ENCODE results near the gene ZBED3. TPM values are rescaled to one million over a fixed set of nuclear protein-coding genes. Genes with fewer than 3 reads are reported as not detected.

Gene ZBED3
- total RNA-seq, 2 experiments from 2014 or later: 3.6 to 13.2 TPM

DNA sequence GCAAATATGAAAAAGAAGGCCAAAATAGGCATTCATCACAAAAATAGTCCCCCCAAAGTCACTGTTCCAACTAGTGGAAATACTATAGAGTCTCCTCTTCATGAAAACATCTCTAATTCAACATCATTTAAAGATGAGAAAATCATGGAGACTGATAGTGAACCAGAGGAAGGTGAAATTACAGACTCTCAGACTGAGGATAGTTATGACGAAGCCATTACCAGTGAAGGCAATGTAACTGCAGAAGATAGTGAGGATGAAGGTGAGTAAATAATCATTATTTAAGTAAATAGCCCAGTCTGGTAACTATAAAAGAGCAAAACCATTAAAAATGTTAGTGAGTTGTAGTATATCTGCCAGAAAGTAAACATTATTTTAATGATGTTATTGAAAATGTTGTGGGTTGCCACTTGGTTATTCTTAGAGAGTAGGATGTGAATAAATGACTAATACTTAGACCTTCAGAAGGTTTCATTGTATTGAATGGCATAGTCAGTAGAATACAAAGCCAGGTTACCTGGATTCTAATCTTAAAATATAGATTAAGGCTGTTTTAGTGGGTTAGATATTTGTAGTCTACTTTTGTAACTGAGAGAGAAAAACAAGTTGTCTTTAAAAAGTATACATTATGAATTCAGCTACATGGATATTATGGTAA, 40.5 kb downstream of the ZBED3 start:
- intact Hi-C loops (cut with micrococcal nuclease; ENCODE audit: unreplicated experiment): no loop called here
- H2AFZ ChIP-seq (ENCODE audit: low read length): no peak overlapping the region
- CTCF ChIA-PET (ENCODE audit: unreplicated experiment): no interaction called here
- no peaks in the 10 kb centered on the region for H4K20me1 ChIP-seq (ENCODE audit: insufficient read depth, low read length)
- no peak for DNase-seq (ENCODE audit: low spot score)
- BruUV-seq (replicated peaks): no TSS peak
- TF ChIP-seq CTCF (conservative IDR thresholded peaks at IDR 0.05; ENCODE audit: low read length) (no peak), EZH2phosphoT487 (IDR thresholded peaks at IDR 0.05; ENCODE audit: borderline replicate concordance, low read depth, low read length) (no peak)
- no peaks in the 10 kb centered on the region for H3K4me1 ChIP-seq (ENCODE audit: insufficient read depth, low read length, poor library complexity, severe bottlenecking)
- no peak overlapping the region for H3K4me2 ChIP-seq (ENCODE audit: low read length)
- H3K27ac ChIP-seq (ENCODE audit: low read depth, low read length, poor library complexity, severe bottlenecking): no peak overlapping the region
- no peaks in the 10 kb centered on the region for H3K79me2 ChIP-seq (ENCODE audit: insufficient read depth, low read depth, low read length)
- peaks cover 70% of the 10 kb centered on the region for H3K36me3 ChIP-seq (ENCODE audit: insufficient read depth, low read length)
- no peak overlapping the region for H3K4me3 ChIP-seq (ENCODE audit: low read depth, low read length, poor library complexity, severe bottlenecking)
- H3K9me2 ChIP-seq (ENCODE audit: insufficient read depth, low read length): no peaks in the 10 kb centered on the region
- no peaks in the 10 kb centered on the region for H3K9me3 ChIP-seq (ENCODE audit: low read length)
- POLR2A ChIA-PET: interaction anchor here (0.6 kb wide), 2 partner anchors 680 to 1661 kb away, joined by 3 to 4 read pairs; no protein-coding TSS in a partner anchor

DNA sequence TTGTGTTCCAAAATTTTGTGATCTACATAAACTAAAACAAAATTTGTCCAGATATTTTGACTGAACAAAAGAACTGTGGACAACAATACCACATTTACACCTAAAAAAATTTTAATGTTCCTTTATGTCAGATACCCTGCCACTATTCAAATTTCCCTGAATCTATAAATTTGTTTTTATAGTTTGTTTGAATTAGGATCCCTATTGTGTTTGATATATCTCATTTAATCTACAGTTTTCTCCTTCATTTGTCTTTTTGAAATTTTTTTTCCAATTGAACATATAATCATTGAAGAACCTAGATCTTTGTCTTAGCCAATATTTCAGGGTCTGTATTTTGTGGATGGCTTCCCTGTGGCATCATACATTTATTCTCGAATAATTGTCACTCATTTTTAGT, 51.1 kb downstream of the ZBED3 start:
- Histone ChIP-seq H3K9me2 (ENCODE audit: insufficient read depth, low read length) (0 out of 2 replicates have a peak, but pooled peaks cover 4% of the 10 kb centered on the region), H3K79me2 (ENCODE audit: insufficient read depth, low read depth, low read length) (peaks cover 6% of the 10 kb centered on the region; the same call in 1 of the 2 replicates), H3K4me1 (ENCODE audit: insufficient read depth, low read length, poor library complexity, severe bottlenecking) (peaks cover 11% of the 10 kb centered on the region), H3K4me2 (ENCODE audit: low read length) (no peak overlapping the region), H3K4me3 (ENCODE audit: low read depth, low read length, poor library complexity, severe bottlenecking) (no peak overlapping the region), H2AFZ (ENCODE audit: low read length) (no peak overlapping the region), H3K36me3 (ENCODE audit: insufficient read depth, low read length) (peaks cover 66% of the 10 kb centered on the region), H4K20me1 (ENCODE audit: insufficient read depth, low read length) (no peaks in the 10 kb centered on the region), H3K27ac (ENCODE audit: low read depth, low read length, poor library complexity, severe bottlenecking) (no peak overlapping the region), H3K9me3 (ENCODE audit: low read length) (peaks cover 4% of the 10 kb centered on the region; the same call in 1 of the 2 replicates)
- intact Hi-C loops (cut with micrococcal nuclease; ENCODE audit: unreplicated experiment): no loop called here
- ChIA-PET POLR2A (interaction anchor here (0.7 to 1.3 kb wide), 2 partner anchors 9 to 21 kb away, joined by 3 read pairs; no protein-coding TSS in a partner anchor), CTCF (ENCODE audit: unreplicated experiment) (no interaction called here)
- no TSS peak for BruUV-seq (replicated peaks)
- no peak for TF ChIP-seq CTCF (conservative IDR thresholded peaks at IDR 0.05; ENCODE audit: low read length)
- TF ChIP-seq EZH2phosphoT487 (IDR thresholded peaks at IDR 0.05; ENCODE audit: borderline replicate concordance, low read depth, low read length): no peak
- DNase-seq (ENCODE audit: low spot score): no peak

DNA sequence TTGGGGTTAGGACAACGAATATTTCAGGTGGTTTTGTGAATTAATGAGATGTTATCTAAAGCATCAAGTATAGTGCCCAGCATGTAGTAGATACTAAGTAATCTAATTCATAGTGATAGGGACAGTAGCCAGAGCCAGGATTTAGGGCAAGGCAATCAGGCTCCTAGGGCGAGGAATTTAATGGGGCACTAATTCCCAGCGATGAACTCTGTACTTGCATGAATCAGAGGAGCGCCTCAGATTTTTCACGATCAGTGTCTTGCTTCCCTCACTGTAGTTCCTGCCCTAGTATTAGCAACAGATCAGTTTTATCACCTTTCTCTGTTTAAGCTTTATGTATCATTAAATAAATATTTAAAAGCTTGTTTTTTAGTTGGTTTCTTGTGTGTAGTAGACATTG, 53.7 kb downstream of the ZBED3 start:
- DNase-seq (ENCODE audit: low spot score): no peak
- Histone ChIP-seq H4K20me1 (ENCODE audit: insufficient read depth, low read length) (no peaks in the 10 kb centered on the region), H3K27ac (ENCODE audit: low read depth, low read length, poor library complexity, severe bottlenecking) (no peak overlapping the region), H2AFZ (ENCODE audit: low read length) (no peak overlapping the region), H3K4me2 (ENCODE audit: low read length) (peak overlapping the region; percentile 11; the same call in 1 of the 2 replicates), H3K4me3 (ENCODE audit: low read depth, low read length, poor library complexity, severe bottlenecking) (no peak overlapping the region), H3K79me2 (ENCODE audit: insufficient read depth, low read depth, low read length) (peaks cover 13% of the 10 kb centered on the region; the same call in 1 of the 2 replicates), H3K9me3 (ENCODE audit: low read length) (peaks cover 17% of the 10 kb centered on the region), H3K36me3 (ENCODE audit: insufficient read depth, low read length) (peaks cover 52% of the 10 kb centered on the region), H3K9me2 (ENCODE audit: insufficient read depth, low read length) (no peaks in the 10 kb centered on the region), H3K4me1 (ENCODE audit: insufficient read depth, low read length, poor library complexity, severe bottlenecking) (peaks cover 17% of the 10 kb centered on the region)
- intact Hi-C loops (cut with micrococcal nuclease; ENCODE audit: unreplicated experiment): no loop called here
- no peak for TF ChIP-seq CTCF (conservative IDR thresholded peaks at IDR 0.05; ENCODE audit: low read length)
- no peak for TF ChIP-seq EZH2phosphoT487 (IDR thresholded peaks at IDR 0.05; ENCODE audit: borderline replicate concordance, low read depth, low read length)
- ChIA-PET CTCF (ENCODE audit: unreplicated experiment) (no interaction called here), POLR2A (interaction anchor here (0.5 kb wide), 1 partner anchor 1187 kb away, joined by 3 read pairs; no protein-coding TSS in a partner anchor)
- BruUV-seq (replicated peaks): no TSS peak
